NCI-H526 (cell line): ENCODE measurements around the gene NVL.
"Not testable (repeated sequence)": the region's sequence is repeated elsewhere in the genome, so short reads cannot be mapped to it uniquely, and the experiment has no call there.

Experiments used
- DNase-seq, 2 experiments: peaks; one replicate each; lab custom pipeline; 2025; lab: John Stamatoyannopoulos, UW

Gene NVL

DNA sequence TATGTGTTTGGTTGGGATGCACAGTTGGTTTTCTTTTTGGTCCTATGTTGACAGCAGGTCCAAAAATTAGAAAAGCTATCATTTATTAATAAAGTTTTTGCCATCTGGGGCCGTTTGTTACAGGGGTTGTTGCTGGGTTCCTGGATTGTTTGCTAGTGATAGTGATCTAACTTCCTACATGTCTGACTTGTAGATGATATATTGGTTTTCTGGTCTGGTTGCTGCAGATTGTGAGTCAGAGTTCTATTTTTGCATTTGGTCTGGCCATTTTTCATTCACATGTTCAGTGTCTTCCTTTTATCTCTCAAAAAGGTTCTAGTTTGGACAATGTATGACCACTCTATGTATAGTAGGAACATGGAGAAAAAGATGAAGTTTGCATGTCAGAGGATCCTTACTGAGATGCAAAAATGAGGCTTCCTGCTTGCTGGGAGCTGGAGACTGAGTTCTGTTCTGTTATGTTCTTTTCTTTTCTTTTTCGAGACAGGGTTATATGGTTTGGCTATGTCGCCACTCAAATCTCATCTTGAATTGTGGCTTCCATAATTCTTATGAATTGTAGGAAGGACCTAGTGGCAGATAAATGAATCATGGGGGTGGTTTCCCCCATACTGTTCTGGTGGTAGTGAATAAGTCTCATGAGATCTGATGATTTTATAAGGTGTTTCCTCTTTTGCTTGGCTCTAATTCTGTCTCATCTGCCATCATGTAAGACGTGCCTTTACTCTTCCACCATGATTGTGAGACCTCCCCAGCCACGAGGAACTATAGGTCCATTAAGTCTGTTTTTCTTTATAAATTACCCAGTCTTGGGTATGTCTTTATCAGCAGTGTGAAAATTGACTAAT is 4.2 kb upstream of the NVL start:
- DNase-seq: no peak

DNA sequence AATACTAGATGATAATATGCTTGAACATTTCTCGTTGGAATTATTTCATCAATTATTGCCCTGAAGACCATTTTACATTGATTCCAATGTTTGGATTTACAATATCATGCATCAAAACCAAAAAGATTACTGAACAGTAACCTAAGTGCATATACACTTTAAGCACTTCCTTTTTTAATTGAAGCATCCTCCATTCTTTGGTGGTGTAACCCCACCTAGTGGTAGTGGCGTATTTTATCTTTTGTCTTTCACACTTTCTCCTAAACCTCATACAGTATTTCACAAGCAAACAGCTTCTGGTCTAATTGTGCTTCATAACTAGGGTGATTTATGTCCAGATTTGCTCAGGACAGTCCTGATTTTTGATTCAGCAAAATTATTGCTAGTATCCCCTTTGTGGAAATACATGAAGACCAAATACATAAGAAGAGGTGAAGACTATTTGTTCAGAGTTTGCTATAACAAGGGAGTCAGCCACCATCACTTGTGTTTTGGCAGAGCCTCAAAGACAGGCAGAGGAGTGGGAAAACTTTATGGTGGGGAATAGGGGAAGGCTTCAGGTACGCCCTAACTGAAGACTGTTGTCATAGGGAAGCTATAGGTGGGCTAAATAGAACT is 3.4 kb upstream of the NVL start:
- DNase-seq: peak; percentile 45 to 70

DNA sequence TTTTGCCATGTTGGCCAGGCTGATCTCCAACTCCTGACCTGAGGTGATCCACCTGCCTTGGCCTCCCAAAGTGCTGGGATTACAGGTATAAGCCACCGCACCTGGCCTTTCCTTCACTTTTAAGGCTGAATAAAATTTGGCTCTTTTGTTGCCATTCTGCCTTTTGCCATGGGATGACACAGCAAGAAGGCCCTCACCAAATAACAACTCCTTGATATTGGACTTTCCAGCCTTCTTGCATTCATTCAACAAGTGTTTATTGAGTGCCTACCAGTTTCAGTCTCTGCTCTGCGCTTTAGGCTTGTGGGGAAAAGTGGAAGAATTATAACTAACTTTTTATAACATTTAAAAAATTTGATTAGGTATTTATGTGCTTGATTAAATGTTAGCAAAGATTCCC is 1.9 kb upstream of the NVL start:
- DNase-seq: no peak

DNA sequence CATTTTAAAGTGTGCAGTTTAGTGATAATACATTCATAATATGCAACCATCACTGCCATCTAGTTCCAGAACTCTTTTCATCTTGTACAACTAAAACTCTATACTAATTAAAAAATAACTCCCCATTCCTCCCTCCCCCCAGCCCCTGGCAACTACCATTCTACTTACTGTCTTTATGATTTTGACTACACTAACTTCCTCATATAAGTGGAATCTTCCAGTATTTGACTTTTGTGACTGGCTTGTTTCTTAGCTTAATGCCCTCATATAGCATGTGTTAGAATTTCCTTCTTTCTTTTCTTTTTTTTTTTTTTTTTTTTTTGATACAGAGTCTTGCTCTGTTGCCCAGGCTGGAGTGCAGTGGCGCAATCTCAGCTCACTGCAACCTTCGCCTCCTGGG is 1.4 kb upstream of the NVL start:
- no peak for DNase-seq

DNA sequence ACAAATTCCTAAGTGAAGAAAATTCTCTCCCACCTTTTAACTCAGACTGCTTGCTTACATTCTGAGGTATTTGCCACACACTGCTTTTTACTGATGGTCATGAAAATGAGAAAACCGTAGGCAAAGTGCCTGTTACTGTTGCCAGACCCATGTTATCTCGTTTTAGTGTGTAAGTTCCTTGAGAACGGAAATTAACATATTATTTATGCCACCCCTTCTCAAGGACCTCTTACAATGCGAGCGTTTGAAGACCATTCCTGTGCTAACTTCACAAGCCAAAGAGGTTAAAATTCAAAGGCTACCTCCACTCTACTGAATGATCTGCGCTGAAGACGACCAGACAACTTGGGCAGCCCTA is 509 bp downstream of the NVL start:
- DNase-seq: no peak

DNA sequence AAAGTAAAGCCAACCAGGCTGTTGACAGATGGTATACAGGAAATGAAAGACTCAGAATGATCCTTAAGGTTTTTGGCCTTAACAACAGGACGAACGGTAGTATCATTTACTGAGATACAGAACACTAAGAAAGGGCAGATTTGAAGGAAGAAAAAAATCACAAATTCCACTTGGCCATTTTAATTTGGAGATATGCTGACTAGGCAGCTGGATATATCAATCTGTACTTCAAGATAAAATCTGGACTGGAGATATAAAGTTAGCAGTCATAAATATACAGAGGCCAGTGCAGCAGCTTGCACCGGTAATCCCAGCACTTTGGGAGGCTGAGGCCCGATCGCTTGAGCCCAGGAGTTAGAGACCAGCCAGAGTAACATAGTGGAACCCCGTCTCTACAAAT is 1.3 kb downstream of the NVL start:
- no peak for DNase-seq

DNA sequence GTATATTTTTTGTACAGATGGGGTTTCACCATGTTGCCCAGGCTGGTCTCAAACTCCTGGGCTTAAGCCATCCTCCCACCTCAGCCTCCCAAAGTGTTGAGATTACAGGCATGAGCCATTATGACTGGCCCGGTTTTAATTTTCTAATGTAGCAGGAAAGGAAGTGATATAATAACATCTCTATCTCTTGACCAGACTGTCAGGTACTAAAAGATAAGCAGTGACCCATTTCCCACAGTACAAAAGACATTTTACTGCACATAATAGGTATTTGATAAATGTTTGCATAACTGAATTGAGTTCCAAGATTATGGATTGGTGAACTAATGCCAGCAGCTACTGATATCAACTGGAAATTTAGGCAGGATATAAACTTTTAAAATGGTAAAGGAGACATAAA is 4.0 kb downstream of the NVL start:
- DNase-seq: no peak

DNA sequence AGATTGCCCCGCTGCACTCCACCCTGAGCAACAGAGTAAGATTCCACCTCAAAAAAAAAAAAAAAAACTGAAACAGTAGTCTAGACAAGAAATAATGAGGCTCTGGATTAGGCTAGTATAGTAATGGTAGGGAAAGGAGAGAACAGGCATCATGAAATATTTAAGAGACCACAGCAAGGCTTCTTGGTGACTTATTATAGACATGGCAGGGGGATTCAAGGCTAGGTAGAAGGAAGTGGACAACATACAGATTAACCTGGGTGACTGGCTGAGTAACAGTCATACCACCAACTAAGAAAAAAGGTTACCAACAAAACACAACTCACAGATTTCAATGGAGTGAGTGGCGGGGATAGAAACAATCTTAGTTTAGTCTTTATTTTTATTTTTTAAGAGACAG is 8.3 kb downstream of the NVL start:
- DNase-seq: no peak

DNA sequence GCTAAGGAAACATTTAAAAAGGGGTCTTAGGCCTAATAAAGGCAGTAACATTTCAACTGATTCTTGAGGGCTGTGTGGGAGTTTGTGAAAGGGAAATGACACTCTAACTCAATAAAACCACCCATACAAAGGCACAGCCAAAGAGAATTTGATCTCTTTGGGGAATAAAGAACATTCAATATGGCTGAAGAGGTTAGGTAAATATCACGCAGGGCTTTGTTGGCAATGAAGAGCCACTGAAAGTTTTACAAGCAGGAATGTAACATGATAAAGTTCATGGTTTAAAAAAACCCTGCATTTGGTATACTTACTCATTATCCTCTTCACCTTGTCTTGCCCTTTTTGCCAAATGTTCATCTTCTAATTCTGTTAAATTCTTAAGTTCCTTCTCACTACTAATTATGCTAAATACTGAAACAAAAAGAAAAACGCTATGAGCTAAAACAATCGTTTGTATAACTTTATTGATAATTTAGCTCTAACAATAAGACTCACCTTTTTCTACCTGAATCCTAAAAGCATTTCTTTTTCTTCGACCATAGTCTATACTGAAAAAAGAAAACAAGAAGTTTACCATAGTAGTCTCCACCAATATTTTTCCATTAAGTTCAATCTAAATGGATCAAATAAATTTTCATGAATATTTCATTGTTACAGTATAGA is 12.5 kb downstream of the NVL start:
- DNase-seq: no peak

DNA sequence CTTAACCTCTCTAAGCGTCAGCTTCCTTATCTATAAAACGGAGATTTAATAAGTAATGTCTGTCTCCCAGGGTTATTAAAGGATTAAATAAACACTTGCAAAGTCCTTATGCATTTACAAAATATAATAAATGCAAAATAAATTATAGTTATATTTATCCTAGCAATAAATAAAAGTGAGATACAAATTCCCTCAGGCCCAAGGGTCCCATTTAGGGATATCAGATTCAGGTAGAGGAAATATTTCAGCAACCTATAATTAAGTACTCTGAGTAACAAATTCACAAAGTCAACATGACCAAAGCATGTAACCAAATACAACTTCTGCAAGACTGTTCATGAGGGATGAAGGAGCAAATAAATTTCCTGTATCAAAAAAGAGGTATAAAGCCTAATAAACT is 17.9 kb downstream of the NVL start:
- DNase-seq: no peak

DNA sequence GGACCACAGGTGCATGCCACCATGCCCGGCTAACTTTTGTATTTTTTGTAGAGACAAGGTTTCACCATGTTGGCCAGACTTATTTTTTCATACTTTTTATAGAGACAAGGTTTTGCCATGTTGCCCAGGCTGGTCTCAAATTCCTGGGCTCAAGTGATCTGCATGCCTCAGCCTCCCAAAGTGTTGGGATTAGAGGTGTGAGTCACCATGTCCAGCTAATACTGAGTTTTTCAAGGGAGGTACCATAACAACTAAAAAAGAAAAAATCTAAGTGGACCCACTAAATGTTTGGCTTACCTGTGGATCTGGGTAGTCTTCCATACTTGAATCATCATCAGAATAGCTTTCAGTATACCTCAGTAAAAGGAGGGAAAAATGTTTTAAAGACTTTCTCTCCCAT is 18.5 kb downstream of the NVL start:
- DNase-seq: not testable (repeated sequence)

DNA sequence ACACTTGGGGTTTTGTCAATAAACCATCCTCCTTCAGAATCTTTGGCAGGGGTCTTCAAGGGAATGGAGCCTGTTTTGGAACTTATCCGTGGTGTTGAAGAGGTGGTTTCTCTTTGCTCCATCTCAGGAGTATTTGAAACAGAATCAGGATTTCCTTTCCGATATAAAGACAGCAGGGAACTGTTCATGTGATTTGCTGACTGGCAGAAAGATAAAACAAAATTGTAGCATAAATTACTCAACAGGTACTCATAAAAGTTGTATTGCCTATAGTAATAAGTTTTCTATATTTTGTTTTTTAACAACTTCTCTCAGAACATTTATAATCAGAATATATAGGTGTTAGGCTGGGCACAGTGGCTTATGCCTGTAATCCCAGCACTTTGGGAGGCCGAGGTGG is 21.9 kb downstream of the NVL start:
- no peak for DNase-seq

DNA sequence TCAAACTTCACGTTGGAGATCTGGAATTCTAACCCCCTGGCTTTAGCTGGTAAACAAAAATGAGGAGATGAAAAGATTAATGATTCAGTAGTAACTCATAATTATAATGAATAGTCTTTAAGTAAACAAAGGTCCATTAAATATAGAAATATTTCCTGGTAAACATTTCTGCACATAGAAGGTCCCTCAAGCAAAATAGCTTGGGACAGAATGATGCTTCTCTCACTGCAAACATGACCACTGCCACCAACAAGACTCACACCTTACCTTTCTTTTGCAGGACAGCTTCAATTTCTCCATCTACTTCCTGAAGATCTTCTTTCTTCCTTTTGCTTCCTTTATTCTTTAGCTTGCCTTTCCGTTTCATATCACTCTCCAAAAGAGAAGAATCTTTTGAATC is 25.2 kb downstream of the NVL start:
- no peak for DNase-seq

DNA sequence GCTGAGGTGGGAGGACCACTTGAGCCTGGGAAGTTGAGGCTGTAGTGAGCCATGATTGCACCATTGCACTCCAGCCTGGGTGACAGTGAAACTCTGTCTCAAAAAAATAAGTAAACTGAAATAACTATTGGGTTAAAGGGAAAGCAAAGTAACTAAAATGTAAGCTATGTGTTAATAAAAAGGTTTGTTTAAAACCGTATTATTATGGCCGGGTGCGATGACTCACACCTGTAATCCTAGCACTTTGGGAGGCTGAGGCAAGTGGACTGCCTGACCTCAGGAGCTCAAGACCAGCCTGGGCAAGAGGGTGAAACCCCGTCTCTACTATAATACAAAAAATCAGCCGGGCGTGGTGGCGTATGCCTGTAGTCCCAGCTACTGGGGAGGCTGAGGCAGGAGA is 27.0 kb downstream of the NVL start:
- DNase-seq: no peak

DNA sequence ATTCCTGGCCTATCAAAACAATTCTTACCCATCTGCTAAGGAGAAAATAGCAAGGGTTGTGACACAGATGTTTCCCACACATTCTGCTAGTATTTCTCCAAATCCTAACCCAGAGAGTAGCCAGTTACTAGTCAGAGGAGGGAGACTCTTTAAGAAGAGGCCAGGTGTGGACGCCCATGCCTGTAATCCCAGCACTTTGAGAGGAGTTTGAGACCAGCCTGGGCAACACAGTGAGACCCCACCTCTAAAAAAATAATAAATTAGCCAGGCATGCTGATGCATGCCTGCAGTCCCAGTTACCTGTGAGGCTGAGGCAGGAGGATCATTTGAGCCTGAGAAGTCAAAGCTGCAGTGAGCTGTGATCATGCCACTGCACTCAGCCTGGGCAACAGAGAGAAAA is 28.6 kb downstream of the NVL start:
- no peak for DNase-seq

DNA sequence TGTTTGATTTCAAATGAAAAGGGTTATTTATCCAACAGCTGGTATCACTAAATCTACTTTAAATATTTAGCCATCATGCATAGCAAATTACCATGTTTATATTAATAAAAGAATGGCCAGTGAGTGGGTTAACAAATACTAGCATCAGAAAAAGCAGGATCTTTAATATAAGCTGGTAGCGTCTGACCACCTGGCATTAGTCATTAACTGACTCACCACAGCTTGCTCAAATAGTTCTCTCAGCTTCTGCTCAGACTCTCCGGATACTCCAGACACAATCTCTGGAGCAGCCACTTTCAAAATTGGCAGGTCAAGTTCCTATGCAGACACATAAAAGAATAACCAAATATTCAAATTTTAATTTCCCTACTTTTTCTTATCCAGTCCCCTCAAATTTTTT is 29.6 kb downstream of the NVL start:
- no peak for DNase-seq

DNA sequence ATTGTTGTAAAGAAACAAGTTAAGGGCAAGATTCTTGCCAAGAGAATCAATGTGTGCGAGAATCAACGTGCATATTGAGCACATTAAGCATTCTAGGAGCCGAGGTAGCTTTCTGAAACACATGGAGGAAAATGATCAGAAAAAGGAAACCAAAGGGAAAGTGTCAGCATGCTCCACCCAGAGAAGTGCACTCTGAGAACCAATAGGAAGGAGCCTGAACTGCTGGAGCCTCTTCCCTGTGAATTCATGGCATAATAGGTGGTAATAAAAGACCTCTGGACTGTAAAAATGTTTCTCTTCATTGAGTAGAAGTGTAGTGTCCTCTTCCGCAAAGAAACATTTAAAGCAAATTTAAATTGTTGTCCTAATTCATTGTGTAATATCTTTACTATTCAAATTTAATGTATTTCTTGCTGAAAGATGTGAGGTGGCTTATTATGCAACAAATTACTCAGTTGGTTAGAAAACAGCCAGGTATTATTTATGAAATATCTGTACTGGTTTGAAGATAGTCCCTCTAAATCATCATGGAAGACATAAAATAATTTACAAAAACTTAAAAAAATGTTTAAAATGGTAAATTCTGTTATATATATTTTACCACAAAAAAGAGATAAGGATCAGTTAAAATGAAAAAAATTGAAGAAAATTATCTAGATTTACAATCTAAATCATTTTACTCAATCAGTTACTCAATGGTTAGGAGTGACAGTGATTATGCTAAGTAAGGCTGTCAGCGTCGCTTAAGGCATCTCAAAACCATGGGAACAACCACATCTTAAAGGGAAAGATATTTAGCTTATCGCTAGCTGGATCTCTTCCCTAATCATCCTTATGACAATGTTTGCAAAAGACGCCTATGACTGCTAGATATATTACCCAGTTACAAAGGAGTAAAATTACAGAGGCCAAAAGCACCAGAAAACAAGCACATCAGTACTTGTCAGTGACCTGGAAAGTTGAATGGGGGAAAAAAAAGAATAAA is 31.3 kb downstream of the NVL start:
- no peak for DNase-seq

DNA sequence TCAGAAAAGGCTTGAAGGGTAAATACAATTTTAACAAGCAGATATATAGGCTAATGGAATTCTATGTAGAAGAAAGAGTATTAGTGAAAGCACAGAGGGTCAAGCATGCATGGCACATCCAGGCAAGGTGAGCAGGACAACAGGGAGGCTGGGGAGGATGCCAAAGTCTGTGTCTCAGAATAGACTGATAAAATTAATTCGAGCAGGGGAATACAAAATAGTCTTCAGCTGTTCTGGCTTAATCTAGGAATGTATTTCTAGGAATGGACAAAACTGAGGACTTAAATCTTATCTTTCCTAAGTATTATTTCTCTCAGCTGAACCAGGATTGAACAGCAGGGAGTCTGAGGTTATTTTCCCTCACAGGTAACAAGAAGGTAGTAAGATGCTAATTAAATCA is 35.2 kb downstream of the NVL start:
- DNase-seq: no peak

DNA sequence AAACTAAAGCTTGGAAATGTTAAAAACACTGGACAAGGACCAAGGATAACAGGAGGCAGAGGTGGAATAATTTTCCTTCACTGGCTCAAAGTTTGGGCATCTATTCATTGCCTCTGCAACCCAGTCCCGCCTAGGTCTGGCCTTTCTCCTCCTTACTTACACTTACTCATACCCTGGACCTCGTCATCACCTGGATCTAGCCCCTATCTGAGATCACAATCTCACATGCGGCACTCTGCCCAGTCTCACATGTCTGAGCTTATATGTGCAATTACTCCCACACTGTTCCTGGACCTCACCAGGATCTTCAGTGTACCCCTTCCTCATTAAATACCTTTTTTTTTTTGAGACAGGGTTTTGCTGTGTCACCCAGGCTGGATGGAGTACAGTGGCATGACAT is 37.6 kb downstream of the NVL start:
- no peak for DNase-seq

DNA sequence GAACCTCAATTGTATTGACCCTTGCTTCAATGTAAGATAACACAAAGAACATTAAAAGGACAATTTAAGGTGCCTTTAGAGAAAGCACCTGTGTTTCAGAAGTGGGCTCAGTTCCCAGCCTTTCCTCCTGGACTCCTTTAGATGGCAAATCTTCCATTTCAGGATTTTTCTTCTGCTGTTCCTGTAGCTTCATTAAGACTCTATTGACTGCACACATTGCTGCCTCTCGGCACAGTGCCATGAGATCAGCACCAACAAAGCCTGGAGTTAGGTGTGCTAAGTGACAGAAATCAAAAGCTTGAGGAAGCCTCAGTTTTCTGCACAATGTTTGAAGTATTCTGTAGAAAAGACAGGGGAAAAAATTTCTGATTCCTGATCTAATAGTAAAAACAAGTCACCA is 40.6 kb downstream of the NVL start:
- DNase-seq: no peak

DNA sequence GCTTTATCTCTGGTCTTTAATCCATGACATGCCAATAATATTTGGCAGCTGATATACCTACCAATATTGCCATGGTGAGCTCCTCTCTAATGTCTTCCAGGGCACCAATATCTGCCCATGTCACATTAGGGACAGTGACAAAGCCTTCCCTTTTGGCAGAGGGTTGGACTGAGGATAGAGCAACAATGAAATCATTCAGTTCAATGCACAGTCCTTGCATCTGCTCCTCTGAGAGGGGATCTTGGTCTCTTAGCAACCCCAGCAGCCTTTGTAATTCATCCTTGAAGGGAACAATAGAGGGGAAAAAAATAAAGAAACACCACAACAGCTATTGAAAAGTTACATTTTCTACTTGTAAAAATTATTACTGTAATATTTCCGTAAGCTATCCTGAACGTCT is 42.3 kb downstream of the NVL start:
- DNase-seq: no peak

DNA sequence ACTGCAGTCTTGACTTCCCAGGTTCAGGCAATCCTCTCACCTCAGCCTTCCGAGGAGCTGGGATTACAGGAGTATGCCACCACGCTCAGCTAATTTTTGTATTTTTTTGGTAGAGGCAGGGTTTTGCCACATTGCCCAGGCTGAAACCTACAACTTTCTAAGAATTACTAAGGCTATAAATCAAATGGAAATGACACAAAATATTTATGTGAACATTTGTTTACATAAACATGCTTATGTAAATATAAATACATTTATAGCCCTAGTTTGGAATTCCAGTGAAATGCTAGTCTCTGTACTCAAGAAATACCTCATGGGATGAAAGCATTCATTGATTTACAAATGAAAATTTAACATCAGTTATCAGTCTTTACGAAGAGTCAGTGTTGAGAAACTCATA is 47.8 kb downstream of the NVL start:
- DNase-seq: no peak
